ENCODE data around the gene RNF115. TPM values are rescaled to one million over a fixed set of nuclear protein-coding genes. Genes with fewer than 3 reads are reported as not detected.
"Not testable (repeated sequence)": the region's sequence is repeated elsewhere in the genome, so short reads cannot be mapped to it uniquely, and the experiment has no call there.

RNF115 gene
- total RNA-seq, 1 experiment from 2014 or later, result 14.5 TPM

DNA sequence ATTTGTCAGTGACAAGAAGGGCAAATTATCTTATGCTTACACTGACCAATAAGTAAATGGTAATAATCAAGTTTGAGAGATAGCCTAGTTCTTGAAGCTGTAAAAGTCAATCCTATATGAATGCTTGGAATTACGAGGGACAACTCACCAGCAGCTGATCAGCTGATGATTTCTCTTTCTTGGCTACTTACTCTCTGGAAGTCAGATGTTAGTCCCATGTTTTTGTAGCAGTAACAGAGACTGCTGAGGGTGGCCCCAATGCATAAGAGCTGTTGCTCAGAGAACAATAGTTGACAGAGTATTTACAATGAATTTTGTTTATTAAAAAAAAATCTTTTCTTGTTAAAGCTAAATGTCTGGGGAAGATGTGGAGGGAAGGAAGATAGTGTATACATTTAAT is 65.3 kb downstream of the RNF115 start:
- in situ Hi-C loops (cut with HindIII; ENCODE audit: low pct_unique_long_range_greater_than_20kb, low sequenced_read_pairs), result no loop called here
- no peak for DNase-seq (ENCODE audit: low read depth)

DNA sequence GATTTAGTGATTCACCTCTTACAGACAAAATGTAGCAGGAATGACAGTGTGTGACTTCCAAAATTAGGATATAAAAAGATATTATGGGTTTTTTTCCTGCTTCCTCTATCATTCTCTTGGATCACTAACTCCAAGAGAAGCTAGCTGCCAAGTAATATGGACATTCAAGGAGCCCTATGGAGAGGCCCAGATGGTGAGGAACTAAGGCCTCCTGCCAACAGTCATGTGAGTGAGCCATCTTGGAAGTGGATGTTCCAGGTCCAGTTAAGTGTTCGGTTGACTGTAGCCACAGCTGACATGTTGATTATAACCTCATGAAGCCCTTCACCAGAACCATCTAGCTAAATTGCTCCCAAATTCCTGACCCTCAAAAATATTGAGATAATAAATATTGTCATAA is 65.8 kb downstream of the RNF115 start:
- no peak for DNase-seq (ENCODE audit: low read depth)
- in situ Hi-C loops (cut with HindIII; ENCODE audit: low pct_unique_long_range_greater_than_20kb, low sequenced_read_pairs), result no loop called here

DNA sequence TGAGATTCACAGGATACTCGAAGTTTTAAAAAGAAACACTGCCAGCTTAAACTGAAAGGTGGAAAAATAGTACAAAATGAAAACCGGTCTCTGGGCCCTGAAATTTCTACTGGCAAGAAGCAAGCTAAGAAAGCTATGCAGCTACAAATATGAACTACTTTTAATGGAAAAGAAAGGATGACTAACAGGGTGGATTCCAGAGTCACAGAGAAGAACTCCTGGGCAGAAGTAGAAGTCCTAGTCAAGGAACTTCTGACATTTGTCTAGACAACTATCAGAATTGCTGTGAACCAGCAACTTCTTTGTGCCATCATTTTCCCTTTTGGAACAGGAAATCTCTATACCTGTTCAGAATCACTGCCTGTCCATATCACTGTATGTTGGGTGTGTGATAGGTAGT is 66.5 kb downstream of the RNF115 start:
- in situ Hi-C loops (cut with HindIII; ENCODE audit: low pct_unique_long_range_greater_than_20kb, low sequenced_read_pairs), result no loop called here
- DNase-seq (ENCODE audit: low read depth), result no peak

DNA sequence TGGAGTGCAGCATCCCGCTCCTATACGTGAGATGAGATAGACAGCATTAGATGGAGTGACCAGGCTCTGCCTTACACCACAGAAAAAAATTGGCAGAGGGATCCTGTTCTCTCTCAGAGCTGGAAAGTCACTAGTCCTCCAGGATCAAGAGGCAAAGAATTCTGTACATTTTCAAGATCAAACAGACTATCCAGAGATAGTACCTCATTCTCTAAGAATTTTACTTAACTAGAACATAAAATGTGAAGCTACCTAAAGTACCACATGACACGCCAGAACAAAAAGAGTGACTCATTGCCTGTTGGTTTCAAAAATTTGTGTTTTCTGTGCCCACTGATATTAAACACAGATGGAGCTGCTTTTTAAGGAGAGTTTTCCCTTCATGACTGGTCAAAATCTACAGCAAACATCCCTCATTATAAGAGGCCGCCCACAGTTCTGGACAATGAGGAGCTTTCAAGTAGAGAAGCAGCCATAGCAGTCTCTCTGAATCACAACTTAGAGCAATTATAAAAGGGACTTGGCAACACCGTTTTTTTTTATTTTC is 72.3 kb downstream of the RNF115 start:
- in situ Hi-C loops (cut with HindIII; ENCODE audit: low pct_unique_long_range_greater_than_20kb, low sequenced_read_pairs), result no loop called here

DNA sequence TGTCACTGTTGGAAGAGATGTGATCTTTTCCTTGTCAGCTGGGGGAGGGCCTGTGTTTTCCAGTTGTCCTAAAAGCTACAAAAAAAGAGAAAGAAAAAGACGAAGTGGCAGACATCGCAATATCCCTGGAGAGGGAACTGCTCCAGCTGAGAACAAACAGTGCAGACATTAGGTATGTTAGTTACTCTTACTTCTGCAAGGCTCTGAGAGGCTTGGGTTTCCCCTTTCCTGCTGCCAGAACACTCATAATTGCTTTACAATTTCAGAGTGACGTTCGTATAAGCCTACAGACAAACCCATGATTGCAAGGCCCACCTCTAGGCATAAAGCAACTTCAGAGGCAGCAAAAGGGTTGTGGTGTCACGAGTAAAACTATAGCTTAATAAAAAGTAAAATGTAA is 73.5 kb downstream of the RNF115 start:
- in situ Hi-C loops (cut with HindIII; ENCODE audit: low pct_unique_long_range_greater_than_20kb, low sequenced_read_pairs), result no loop called here
- DNase-seq (ENCODE audit: low read depth), result no peak

More for the DNA sequence above, 72.3 kb downstream of the RNF115 start:
- peak; percentile 22 for DNase-seq (ENCODE audit: low read depth)

DNA sequence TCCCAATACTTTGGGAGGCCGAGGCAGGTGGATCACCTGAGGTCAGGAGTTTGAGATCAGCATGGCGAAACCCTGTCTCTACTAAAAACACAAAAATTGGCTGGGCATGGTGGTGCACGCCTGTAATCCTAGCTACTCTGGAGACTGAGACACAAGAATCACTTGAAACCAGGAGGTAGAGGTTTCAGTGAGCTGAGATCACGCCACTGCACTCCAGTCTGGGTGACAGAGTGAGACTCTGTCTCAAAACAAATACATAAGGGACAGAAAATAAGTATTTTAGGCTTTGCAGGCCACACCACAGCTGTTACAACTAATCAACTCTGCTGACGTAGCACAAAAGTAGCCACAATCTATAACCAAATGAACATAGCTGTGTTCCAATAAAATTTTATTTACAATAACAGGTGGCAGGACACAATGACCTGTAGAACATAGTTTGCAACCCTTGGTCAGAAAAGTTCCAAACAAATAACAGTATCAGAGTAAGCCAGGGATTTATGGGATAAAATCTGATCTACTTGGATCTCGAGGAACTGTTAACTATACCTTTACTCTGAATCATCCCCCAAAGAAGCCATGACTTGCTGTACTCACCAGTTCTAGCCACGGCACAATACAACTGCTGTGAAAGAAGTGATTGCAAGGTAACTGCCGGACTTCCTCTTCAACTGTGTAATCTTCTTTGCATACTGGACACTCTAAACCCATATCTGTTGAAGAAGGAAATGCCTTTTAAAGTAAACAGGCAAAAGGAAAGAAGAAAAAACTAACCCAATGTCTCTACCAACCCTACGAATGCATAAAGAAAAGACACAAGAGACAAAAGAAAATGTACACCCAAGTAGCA is 76.3 kb downstream of the RNF115 start:
- in situ Hi-C loops (cut with HindIII; ENCODE audit: low pct_unique_long_range_greater_than_20kb, low sequenced_read_pairs), result no loop called here
- no peak for DNase-seq (ENCODE audit: low read depth)

DNA sequence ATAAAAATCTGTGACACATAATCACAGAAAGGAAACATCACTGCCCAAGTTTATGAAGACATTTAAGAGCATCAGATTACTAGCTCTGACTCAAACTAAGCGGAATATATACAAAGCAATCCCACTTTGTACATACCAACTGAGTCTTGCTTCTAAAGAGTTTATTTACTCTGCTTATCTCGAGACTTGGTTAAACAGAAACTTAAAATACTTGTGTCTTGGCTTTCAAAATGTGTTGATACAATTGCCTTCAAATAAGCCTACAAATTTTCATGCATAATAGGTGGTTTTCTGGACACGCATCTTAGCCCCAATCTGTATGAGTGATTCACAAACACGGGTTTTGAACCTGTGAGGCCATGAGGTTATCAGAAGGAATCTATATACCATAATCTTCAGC is 83.6 kb downstream of the RNF115 start:
- peak; percentile 25 for DNase-seq (ENCODE audit: low read depth)
- in situ Hi-C loops (cut with HindIII; ENCODE audit: low pct_unique_long_range_greater_than_20kb, low sequenced_read_pairs), result no loop called here

DNA sequence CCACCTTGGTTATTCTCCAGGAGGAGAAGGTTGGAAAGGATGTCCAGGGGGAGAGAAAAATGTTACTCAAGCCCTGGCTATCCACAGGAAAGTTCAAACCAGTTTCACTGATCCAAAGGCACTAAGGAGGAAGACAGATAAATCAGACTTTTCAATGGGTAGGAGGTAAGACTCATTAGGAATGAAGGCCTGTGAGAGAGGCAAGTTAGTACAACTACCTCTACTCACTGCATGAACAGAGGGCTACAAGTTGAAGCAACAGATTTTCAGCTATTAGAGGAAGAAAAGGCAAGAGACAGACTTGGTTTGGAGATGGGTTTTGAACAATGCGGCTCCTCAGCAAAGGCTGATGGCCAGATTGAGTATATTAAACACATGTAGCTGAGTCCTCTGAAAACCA is 87.7 kb downstream of the RNF115 start:
- DNase-seq (ENCODE audit: low read depth), result no peak
- in situ Hi-C loops (cut with HindIII; ENCODE audit: low pct_unique_long_range_greater_than_20kb, low sequenced_read_pairs), result no loop called here

DNA sequence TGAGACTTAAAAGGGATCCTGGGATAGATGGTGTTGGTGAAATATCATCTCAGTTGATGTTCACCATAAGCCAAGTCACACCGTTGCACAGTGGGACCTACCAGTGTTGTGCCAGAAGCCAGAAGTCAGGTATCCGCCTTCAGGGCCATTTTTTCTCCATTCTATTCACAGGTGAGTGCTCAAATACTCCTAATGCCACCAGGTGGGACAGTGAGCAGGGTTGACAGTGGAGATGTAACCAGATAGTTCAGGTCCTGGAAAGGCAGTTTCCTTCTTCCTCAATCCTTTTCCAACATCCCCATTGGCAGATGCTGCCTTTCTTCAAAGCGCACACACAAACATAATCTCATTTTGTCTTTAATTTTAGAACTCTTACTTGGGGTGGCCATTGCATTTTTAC is 93.0 kb downstream of the RNF115 start:
- in situ Hi-C loops (cut with HindIII; ENCODE audit: low pct_unique_long_range_greater_than_20kb, low sequenced_read_pairs), result no loop called here

DNA sequence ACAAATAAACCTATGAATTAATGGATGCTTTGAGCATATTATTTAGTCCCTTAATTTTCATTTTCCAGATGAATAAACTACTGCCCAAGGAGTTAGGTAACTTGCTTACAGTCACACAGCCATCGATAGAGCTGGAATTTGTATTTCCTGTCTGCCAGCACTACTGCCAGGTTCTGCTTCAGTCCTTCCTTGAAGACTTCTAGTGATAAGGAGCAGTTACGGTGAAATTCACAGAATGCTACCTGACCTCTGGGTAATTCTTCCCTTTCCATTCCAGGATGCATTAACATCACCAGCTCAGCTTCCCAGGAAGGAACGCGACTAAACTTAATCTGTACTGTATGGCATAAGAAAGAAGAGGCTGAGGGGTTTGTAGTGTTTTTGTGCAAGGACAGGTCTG is 93.4 kb downstream of the RNF115 start:
- DNase-seq (ENCODE audit: low read depth), result no peak
- in situ Hi-C loops (cut with HindIII; ENCODE audit: low pct_unique_long_range_greater_than_20kb, low sequenced_read_pairs), result no loop called here

More for the DNA sequence above, 93.0 kb downstream of the RNF115 start:
- no peak for DNase-seq (ENCODE audit: low read depth)

DNA sequence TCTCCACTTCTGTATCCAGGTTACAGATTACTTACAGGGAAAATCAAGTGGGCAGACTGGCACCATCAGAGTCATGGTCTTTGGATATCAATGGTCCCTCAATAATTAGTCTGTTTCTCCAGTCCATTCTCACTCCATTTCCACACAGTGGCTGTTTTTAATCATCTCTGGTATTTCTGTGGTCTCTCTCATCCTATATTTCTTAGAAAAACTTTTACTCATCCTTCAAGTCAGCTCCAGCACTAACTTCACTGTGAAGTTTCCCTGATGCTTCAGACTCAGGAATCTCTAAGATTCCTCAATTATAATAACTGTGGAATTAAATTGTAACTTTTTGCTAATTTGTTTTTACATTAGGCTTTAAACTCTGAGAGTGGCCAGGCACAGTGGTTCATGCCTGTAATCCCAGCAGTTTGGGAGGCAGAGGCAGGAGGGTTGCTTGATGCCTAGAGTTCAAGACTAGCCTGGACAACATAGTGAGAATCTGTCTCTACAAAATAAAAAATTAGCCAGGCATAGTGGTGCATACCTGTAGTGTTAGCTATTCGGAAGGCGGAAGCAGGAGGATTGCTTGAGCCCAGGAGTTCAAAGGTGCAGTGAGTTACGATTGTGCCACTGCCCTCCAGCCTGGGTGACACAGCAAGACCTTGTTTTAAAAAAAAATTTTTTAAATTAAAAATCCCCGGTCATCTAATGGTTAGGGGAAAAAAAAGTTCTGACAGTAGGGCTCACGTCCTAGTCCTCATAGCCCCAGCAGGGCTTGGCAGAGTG is 94.0 kb downstream of the RNF115 start:
- in situ Hi-C loops (cut with HindIII; ENCODE audit: low pct_unique_long_range_greater_than_20kb, low sequenced_read_pairs), result no loop called here
- DNase-seq (ENCODE audit: low read depth), result no peak

DNA sequence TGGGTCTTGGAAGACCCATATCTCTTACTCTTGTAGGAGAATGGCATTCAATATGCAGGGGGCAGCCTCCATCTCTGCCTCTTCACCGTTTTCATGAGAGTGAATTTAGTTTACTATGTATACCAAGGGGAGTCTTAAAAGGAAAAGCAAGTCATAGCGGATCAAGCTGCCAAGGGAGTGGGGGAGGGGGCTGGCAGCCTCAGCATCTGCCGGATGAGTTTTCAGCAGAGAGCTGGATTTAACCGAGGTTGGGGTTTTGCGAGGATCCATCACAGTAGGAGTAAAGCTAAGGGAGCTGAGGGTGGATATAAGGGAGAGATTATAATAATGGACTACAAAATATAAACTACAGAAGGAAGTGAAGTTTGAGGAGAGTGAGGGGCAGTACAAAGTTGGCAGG is 94.7 kb downstream of the RNF115 start:
- in situ Hi-C loops (cut with HindIII; ENCODE audit: low pct_unique_long_range_greater_than_20kb, low sequenced_read_pairs), result no loop called here
- no peak for DNase-seq (ENCODE audit: low read depth)

DNA sequence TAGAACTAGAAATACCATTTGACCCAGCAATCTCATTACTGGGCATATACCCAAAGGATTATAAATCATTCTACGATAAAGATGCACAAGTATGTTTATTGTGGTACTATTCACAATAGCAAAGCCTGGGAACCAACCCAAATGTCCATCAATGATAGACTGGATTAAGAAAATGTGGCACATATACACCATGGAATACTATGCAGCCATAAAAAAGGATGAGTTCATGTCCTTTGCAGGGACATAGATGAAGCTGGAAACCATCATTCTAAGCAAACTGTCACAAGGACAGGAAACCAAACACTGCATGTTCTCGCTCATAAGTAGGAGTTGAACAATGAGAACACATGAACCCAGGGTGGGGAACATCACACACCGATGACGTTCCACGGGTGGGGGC is 97.7 kb downstream of the RNF115 start:
- DNase-seq (ENCODE audit: low read depth); in situ Hi-C loops (cut with HindIII; ENCODE audit: low pct_unique_long_range_greater_than_20kb, low sequenced_read_pairs): not testable (repeated sequence)

DNA sequence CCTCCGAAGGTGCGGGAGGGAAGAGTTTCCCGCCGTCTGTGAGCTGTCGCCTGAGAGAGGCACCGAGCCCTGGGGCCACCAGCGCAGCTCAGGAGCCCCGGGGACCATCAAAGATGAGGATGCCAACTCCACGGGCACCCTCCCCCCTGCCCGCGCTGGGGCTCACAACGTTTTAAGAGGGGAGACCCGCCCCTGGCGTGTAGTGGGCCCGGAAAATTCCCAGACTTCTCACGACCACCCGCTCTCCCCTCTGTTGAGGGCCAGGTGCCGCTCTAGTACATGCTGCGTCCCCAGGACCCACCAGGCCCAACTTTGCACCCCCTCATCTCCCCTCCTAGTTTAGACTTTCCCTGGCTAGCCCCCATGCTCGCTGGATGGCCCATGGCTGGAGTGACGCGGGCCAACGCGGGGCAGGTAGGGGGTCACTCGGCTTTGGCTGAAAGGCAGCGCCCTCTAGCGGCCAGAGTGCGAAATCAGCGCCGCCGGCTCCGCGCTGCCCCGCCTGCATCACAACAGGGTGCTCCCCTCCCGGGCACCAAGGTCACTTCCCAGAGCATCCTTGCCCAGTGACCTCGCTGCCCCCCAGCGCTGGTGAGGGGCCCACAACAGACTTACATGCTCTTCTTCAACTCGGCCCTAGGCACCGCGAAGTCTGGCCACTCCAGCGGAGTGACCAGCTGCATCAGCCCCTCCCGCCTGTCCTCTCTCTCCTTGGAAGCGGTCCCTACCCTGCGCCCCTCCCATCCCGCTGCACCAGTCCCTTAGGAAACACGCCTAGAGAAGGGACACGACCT is 102.8 kb downstream of the RNF115 start:
- in situ Hi-C loops (cut with HindIII; ENCODE audit: low pct_unique_long_range_greater_than_20kb, low sequenced_read_pairs), result no loop called here
- peak; percentile 73 for DNase-seq (ENCODE audit: low read depth)

DNA sequence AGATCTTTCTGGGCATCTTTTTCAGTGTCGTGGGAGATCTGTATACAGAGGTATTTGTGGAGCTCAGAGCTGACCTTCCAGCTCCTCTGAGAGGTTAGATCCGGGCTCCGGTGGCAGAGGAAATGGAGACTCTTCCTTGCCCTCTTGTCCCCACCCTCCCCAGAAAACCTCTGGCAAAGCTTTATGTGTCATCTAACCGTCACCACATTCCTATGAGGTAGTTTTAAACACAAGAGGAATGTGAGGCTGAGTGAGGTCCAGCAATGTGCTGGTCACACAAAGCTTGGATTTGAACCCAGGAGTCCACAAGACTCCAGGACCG is 103.4 kb downstream of the RNF115 start:
- DNase-seq (ENCODE audit: low read depth), result peak; percentile 85
- in situ Hi-C loops (cut with HindIII; ENCODE audit: low pct_unique_long_range_greater_than_20kb, low sequenced_read_pairs), result no loop called here

DNA sequence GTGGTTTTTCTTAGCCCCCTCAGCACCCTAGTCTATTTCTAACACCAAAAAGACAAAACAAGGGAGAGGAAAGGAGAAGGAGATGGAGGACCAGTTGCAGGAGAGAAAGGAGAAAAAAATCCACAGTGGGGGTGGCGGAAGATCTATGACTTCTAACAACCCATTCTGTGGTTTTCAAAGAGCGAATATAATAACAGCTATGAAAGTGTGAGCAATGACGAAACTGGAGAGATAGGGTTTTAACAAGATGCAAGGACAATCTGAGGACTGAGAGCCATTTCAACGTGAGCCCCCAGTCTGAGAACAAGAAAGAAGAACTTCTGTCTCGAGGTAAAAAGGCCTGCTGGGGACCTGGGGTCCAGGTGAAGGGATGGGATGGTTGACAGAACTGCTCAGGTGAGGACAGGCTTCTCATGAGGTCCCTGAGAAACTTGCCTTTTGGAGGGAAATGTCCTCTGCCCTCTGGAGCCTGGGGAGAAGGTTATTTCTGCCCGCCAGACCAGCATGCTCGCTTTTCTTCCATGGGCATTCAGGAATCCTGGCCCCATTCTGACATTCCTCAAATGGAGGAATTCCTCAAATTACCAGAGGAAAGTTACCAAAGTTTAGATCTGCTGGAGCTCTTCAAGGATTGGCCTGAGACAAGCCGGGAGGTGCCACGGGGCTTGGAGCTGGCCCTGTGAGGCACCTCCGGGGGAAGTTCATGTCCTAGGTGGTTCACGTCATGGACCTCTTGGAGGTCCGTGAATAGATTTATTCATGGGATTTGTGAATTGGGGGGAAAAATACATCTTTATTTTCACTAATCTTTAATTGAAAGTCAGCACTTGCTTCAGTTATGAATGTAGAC is 104.4 kb downstream of the RNF115 start, which contains the start of gene CD160:
CD160 (plus strand) TSS at position 270 of the 850 bp plus-strand sequence. CDS start 8,829 bp downstream, outside the sequence.
- DNase-seq (ENCODE audit: low read depth), result no peak
- in situ Hi-C loops (cut with HindIII; ENCODE audit: low pct_unique_long_range_greater_than_20kb, low sequenced_read_pairs), result no loop called here

DNA sequence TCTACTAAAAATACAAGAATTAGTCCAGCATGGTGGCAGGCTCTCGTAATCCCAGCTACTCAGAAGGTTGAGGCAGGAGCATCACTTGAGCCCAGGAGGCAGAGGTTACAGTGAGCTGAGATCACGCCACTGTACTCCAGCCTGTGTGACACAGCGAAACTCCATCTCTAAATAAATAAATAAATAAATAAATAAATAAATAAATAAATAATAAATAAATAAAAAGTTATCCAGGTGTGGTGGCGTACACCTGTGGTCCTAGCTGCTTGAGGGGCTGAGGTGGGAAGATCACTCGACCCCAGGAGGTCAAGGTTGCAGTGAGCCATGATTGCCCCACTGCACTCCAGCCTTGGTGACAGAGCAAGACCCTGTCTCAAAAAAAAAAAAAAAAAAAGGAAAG is 105.4 kb downstream of the RNF115 start:
- DNase-seq (ENCODE audit: low read depth); in situ Hi-C loops (cut with HindIII; ENCODE audit: low pct_unique_long_range_greater_than_20kb, low sequenced_read_pairs): not testable (repeated sequence)

DNA sequence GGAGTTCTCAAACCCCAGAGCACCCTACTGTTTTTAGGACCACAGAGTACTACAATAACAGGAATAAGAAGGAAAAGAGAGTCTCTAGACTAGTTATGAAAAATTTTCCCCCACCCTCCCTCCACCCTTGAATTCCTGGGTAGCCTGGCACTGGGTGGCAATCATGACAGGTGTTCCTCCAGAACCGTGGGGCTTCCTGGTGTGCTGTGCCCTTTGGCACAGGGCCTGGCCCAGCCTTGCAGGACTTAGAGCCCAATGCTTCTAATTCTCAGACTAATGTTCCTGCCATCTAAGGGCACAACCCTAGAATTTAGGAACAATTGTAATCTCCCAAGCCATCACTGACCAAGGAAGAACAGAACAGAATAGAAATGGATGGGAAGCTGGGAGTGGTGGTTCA is 106.1 kb downstream of the RNF115 start:
- DNase-seq (ENCODE audit: low read depth), result no peak
- in situ Hi-C loops (cut with HindIII; ENCODE audit: low pct_unique_long_range_greater_than_20kb, low sequenced_read_pairs), result no loop called here
